HUES48 (cell line): Measurements from ENCODE around the gene LMX1A.

Experiments used
- H3K27ac ChIP-seq: one replicate; pipeline ENCODE4 v1.7.0; 2013; ENCODE audit warnings: low read depth, low read length, inconsistent platforms
- H3K27me3 ChIP-seq: 2 replicates; pipeline ENCODE4 v1.6.1; 2013; ENCODE audit warnings: mild to moderate bottlenecking, low read length; ENCODE audit not compliant: control insufficient read depth, insufficient read depth
- H3K36me3 ChIP-seq: 2 replicates; pipeline ENCODE4 v1.6.1; 2013; ENCODE audit warnings: low read length; ENCODE audit not compliant: control insufficient read depth, insufficient read depth
- H3K4me1 ChIP-seq: 2 replicates; pipeline ENCODE4 v1.6.1; 2013; ENCODE audit warnings: mild to moderate bottlenecking, low read length; ENCODE audit not compliant: control insufficient read depth, insufficient read depth
- H3K4me3 ChIP-seq: 2 replicates; pipeline ENCODE4 v1.5.1; 2013; ENCODE audit warnings: mild to moderate bottlenecking, low read depth, low read length
- H3K9ac ChIP-seq: 2 replicates; pipeline ENCODE4 v1.6.1; 2013; ENCODE audit warnings: mild to moderate bottlenecking, low read depth, low read length, moderate library complexity
- H3K9me3 ChIP-seq: 2 replicates; pipeline ENCODE4 v1.6.1; 2013; ENCODE audit warnings: low read length; ENCODE audit not compliant: control insufficient read depth, insufficient read depth

LMX1A gene

GRCh38 chr1:165185161-165185889, 171.2 kb downstream of the LMX1A start:
- Histone ChIP-seq H3K4me3 (no peak overlapping the region), H3K4me1 (no peaks in the 10 kb centered on the region), H3K9ac (no peak overlapping the region), H3K36me3 (no peaks in the 10 kb centered on the region), H3K27ac (no peak overlapping the region), H3K9me3 (peaks cover 19% of the 10 kb centered on the region; the same call in 1 of the 2 replicates), H3K27me3 (no peaks in the 10 kb centered on the region)

- H3K27ac ChIP-seq = no peak overlapping the region
Measured at GRCh38 chr1:165182975-165183374, 173.5 kb downstream of the LMX1A start.

DNA sequence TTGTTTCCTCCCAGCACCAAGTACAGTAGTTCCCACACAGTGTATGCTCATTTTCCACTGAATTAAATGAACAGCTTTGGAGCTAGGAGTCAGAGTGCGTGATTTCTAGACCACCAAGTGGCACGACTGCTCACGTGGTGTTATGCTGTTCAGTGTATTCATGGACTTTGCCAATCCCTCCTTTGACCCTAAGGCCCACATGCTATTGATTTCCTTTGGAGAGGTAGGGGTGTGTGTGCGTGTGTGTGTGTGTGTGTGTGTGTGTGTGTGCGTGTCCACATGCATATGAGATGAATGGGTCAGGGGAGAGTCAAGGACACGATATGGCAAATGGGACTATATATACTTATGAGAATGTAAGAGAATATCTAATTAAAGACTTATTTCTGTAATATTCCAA, 177.2 kb downstream of the LMX1A start:
- Histone ChIP-seq H3K4me3 (no peak overlapping the region), H3K9ac (no peak overlapping the region), H3K27me3 (no peaks in the 10 kb centered on the region), H3K9me3 (peaks cover 19% of the 10 kb centered on the region; the same call in 1 of the 2 replicates), H3K27ac (no peak overlapping the region), H3K4me1 (no peaks in the 10 kb centered on the region), H3K36me3 (no peaks in the 10 kb centered on the region)

More at GRCh38 chr1:165182975-165183374, 173.5 kb downstream of the LMX1A start:
- Histone ChIP-seq H3K4me1 (no peaks in the 10 kb centered on the region), H3K4me3 (no peak overlapping the region), H3K27me3 (no peaks in the 10 kb centered on the region), H3K9me3 (peaks cover 19% of the 10 kb centered on the region; the same call in 1 of the 2 replicates), H3K36me3 (no peaks in the 10 kb centered on the region), H3K9ac (no peak overlapping the region)

GRCh38 chr1:165174491-165174890, 182.0 kb downstream of the LMX1A start:
- Histone ChIP-seq H3K27me3 (no peaks in the 10 kb centered on the region), H3K4me3 (no peak overlapping the region), H3K4me1 (no peaks in the 10 kb centered on the region)

DNA sequence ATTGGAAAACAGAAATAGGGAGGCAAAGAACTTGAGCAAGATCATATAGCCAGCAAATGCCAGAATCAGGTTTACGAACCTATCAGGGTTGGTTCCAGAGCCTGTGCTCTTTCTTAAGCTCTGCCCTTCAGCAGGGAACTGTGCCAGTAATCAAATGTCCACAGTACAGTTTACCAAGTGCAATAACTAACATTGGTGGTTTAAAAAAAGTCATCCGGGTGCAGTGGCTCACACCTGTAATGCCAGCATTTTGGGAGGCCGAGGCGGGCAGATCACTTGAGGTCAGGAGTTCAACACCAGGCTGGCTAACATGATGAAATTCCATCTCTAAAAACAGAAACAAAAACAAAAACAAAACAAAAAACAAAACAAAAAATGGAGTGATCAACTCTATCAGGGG, 182.7 kb downstream of the LMX1A start:
- Histone ChIP-seq H3K4me1 (no peaks in the 10 kb centered on the region), H3K4me3 (no peak overlapping the region), H3K9me3 (no peaks in the 10 kb centered on the region), H3K27ac (no peak overlapping the region), H3K36me3 (no peaks in the 10 kb centered on the region), H3K27me3 (no peaks in the 10 kb centered on the region), H3K9ac (no peak overlapping the region)

More at GRCh38 chr1:165174491-165174890, 182.0 kb downstream of the LMX1A start:
- Histone ChIP-seq H3K9ac (no peak overlapping the region), H3K36me3 (no peaks in the 10 kb centered on the region), H3K27ac (no peak overlapping the region), H3K9me3 (no peaks in the 10 kb centered on the region)

- no peaks in the 10 kb centered on the region for H3K9me3 ChIP-seq
- no peak overlapping the region for H3K9ac ChIP-seq
- H3K27ac ChIP-seq = no peak overlapping the region
- H3K27me3 ChIP-seq = no peaks in the 10 kb centered on the region
- no peaks in the 10 kb centered on the region for H3K36me3 ChIP-seq
- H3K4me3 ChIP-seq = no peak overlapping the region
- no peaks in the 10 kb centered on the region for H3K4me1 ChIP-seq
Measured at GRCh38 chr1:165173409-165173808, 183.1 kb downstream of the LMX1A start.

DNA sequence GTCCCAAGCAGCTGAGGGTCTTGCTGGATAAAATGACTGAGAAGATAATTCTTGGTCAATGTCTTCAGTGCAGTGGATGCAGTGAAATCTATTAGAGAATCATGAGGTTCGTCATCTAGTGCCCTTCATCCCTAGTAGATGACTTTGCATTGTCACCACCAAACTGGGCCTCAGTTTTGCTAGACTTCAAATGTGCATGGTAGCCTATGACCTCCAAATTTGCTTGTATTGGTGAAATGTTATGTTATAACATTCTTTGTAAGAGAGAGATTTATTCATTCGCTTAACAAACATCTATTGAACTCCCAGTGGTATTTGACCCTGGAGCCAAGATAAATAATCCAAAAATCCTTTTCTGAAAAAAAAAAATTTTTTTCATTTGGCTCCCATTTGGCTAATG, 183.8 kb downstream of the LMX1A start:
- Histone ChIP-seq H3K9ac (no peak overlapping the region), H3K4me1 (no peaks in the 10 kb centered on the region), H3K27ac (no peak overlapping the region), H3K36me3 (no peaks in the 10 kb centered on the region), H3K27me3 (no peaks in the 10 kb centered on the region), H3K4me3 (no peak overlapping the region), H3K9me3 (no peaks in the 10 kb centered on the region)

DNA sequence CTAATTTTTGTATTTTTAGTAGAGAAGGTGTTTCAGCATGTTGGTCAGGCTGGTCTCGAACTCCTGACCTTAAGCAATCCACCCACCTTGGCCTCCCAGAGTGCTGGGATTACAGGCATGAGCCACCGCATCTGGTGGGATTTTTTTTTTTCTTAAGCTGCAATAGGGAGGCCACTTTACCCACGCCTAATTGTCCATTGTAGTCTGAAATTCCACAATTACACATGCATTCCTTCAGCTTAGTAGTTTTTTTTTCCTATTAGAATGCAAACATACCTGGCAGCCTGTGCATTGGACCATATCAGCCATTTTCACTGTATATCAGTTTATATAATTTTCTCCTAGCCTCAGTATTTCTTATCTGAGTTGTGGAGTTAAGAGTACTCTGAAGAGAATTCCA, 186.8 kb downstream of the LMX1A start:
- Histone ChIP-seq H3K36me3 (no peaks in the 10 kb centered on the region), H3K4me1 (no peaks in the 10 kb centered on the region), H3K9me3 (no peaks in the 10 kb centered on the region), H3K9ac (no peak overlapping the region), H3K27ac (no peak overlapping the region), H3K27me3 (no peaks in the 10 kb centered on the region), H3K4me3 (no peak overlapping the region)

- Histone ChIP-seq H3K36me3 (no peaks in the 10 kb centered on the region), H3K9me3 (no peaks in the 10 kb centered on the region), H3K9ac (no peak overlapping the region), H3K4me1 (no peaks in the 10 kb centered on the region), H3K4me3 (no peak overlapping the region), H3K27ac (no peak overlapping the region), H3K27me3 (no peaks in the 10 kb centered on the region)
Measured at GRCh38 chr1:165169028-165169427, 187.5 kb downstream of the LMX1A start.

GRCh38 chr1:165168467-165168866, 188.0 kb downstream of the LMX1A start:
- H3K36me3 ChIP-seq = no peaks in the 10 kb centered on the region
- no peaks in the 10 kb centered on the region for H3K27me3 ChIP-seq
- no peak overlapping the region for H3K4me3 ChIP-seq
- H3K9me3 ChIP-seq = no peaks in the 10 kb centered on the region
- no peak overlapping the region for H3K9ac ChIP-seq
- no peak overlapping the region for H3K27ac ChIP-seq
- H3K4me1 ChIP-seq = no peaks in the 10 kb centered on the region

- Histone ChIP-seq H3K4me1 (no peaks in the 10 kb centered on the region), H3K9ac (no peak overlapping the region), H3K9me3 (no peaks in the 10 kb centered on the region), H3K27me3 (no peaks in the 10 kb centered on the region), H3K36me3 (no peaks in the 10 kb centered on the region), H3K4me3 (no peak overlapping the region), H3K27ac (no peak overlapping the region)
Measured at GRCh38 chr1:165162671-165163241, 193.8 kb downstream of the LMX1A start.
